GM23338 (cell line): ENCODE results near the gene RAB29. TPM values are rescaled to one million over a fixed set of nuclear protein-coding genes. Genes with fewer than 3 reads are reported as not detected.

Experiments used
- ATAC-seq: fragments of 200-7000 bp; cut with Tn5 transposase; 3 replicates; pipeline ENCODE4 v1.9.1; 2020
- DNase-seq: peaks from one replicate; pipeline ENCODE4 v3.0.0-alpha.2; 2015; ENCODE audit warnings: low spot score
- H2AFZ ChIP-seq: fragments of 200-600 bp; sonication (generic); 2 replicates; pipeline ENCODE4 v1.8.0; 2016; ENCODE audit warnings: antibody characterized with exemption, mild to moderate bottlenecking, moderate library complexity
- H3F3A ChIP-seq: fragments of 200-600 bp; sonication (generic); replicated peaks from 2 replicates; pipeline ENCODE4 v1.8.0; 2017; ENCODE audit warnings: antibody characterized with exemption, mixed run types, low read depth
- H3K27ac ChIP-seq: fragments of 200-600 bp; sonication (generic); 2 replicates; pipeline ENCODE4 v1.6.1; 2016; ENCODE audit warnings: low read depth
- H3K27me3 ChIP-seq: fragments of 200-600 bp; sonication (generic); 2 replicates; pipeline ENCODE4 v1.8.0; 2016; ENCODE audit warnings: mild to moderate bottlenecking, mixed run types, moderate library complexity; ENCODE audit not compliant: insufficient read depth
- H3K36me3 ChIP-seq: fragments of 200-600 bp; sonication (generic); 2 replicates; pipeline ENCODE4 v1.8.0; 2016; ENCODE audit warnings: mild to moderate bottlenecking; ENCODE audit not compliant: insufficient read depth
- H3K4me1 ChIP-seq: fragments of 200-600 bp; sonication (generic); 2 replicates; pipeline ENCODE4 v1.8.0; 2016; ENCODE audit warnings: mild to moderate bottlenecking, moderate library complexity; ENCODE audit not compliant: insufficient read depth
- H3K4me2 ChIP-seq: fragments of 200-600 bp; sonication (generic); 2 replicates; pipeline ENCODE4 v1.7.1; 2017; ENCODE audit warnings: mixed run types
- H3K4me3 ChIP-seq: fragments of 200-600 bp; sonication (generic); 2 replicates; pipeline ENCODE4 v1.6.1; 2016; ENCODE audit warnings: mixed run types
- H3K79me2 ChIP-seq: fragments of 200-600 bp; sonication (generic); replicated peaks from 2 replicates; pipeline ENCODE4 v1.8.0; 2017; ENCODE audit warnings: mild to moderate bottlenecking; ENCODE audit not compliant: insufficient read depth
- H3K9me2 ChIP-seq: fragments of 200-600 bp; sonication (generic); 2 replicates; pipeline ENCODE4 v1.8.0; 2017; ENCODE audit not compliant: insufficient read depth
- H4K20me1 ChIP-seq: fragments of 200-600 bp; sonication (generic); replicated peaks from 2 replicates; pipeline ENCODE4 v1.8.0; 2017; ENCODE audit warnings: mild to moderate bottlenecking; ENCODE audit not compliant: insufficient read depth
- H3K27ac Mint-ChIP-seq: 2 replicates; pipeline ENCODE4 v1.8.0; 2020; ENCODE audit warnings: inconsistent platforms, mild to moderate bottlenecking, moderate library complexity, mixed read lengths
- H3K27me3 Mint-ChIP-seq: 3 replicates; pipeline ENCODE4 v1.8.0; 2022; ENCODE audit warnings: low read depth, mild to moderate bottlenecking, moderate library complexity, mixed read lengths, inconsistent platforms; ENCODE audit not compliant: insufficient read depth, poor library complexity
- H3K36me3 Mint-ChIP-seq: 3 replicates; pipeline ENCODE4 v1.8.0; 2021; ENCODE audit warnings: low read depth, mild to moderate bottlenecking, inconsistent platforms, moderate library complexity, mixed read lengths
- H3K4me1 Mint-ChIP-seq: 3 replicates; pipeline ENCODE4 v1.8.0; 2020; ENCODE audit warnings: mild to moderate bottlenecking, inconsistent platforms, mixed read lengths
- H3K4me3 Mint-ChIP-seq: 3 replicates; pipeline ENCODE4 v1.8.0; 2021; ENCODE audit warnings: moderate library complexity, mild to moderate bottlenecking, inconsistent platforms, mixed read lengths
- H3K9me3 Mint-ChIP-seq: 3 replicates; pipeline ENCODE4 v1.8.0; 2020; ENCODE audit warnings: moderate library complexity, mild to moderate bottlenecking, inconsistent platforms, mixed read lengths
- EZH2 ChIP-seq: fragments of 200-600 bp; sonication (generic); IDR thresholded peaks from one replicate; pipeline ENCODE4 v1.8.0; 2017; ENCODE audit warnings: antibody characterized with exemption, mild to moderate bottlenecking, low read depth; ENCODE audit not compliant: unreplicated experiment
- EZH2phosphoT487 ChIP-seq: fragments of 200-600 bp; sonication (generic); IDR thresholded peaks from one replicate; pipeline ENCODE4 v1.8.1; 2018; ENCODE audit warnings: antibody characterized with exemption; ENCODE audit not compliant: unreplicated experiment
- JUNB ChIP-seq: IDR thresholded peaks from one replicate; pipeline ENCODE4 v1.6.1; 2016; ENCODE audit warnings: antibody characterized with exemption; ENCODE audit not compliant: unreplicated experiment
- REST ChIP-seq: IDR thresholded peaks from one replicate; pipeline ENCODE4 v1.6.1; 2018; ENCODE audit warnings: antibody characterized with exemption; ENCODE audit not compliant: unreplicated experiment
- ZNF331 ChIP-seq: fragments of 250-450 bp; sonication (Bioruptor Pico); IDR thresholded peaks from 2 replicates; pipeline ENCODE4 v1.5.0; 2020; ENCODE audit warnings: low read depth, mild to moderate bottlenecking, moderate library complexity
- polyA plus RNA-seq: library from polyadenylated mRNA; unstranded; fragments of >200 nt; fragmentation: Nextera tagmentation; extraction: Ambion mirVana; gene quantifications from 2 replicates; pipeline ENCODE4 v1.2.1, GENCODE V29; 2016
- total RNA-seq: library from RNA; depleted of rRNA; stranded (reverse); fragments of >200 nt; shearing (Covaris generic); gene quantifications from 2 replicates; pipeline ENCODE4 v1.2.3, GENCODE V29; 2014
- TF ChIP-seq, protein P1 (sequence below), 2 experiments: fragments of 200-600 bp in 1 of 2; sonication (generic) in 1 of 2; conservative IDR thresholded peaks; 2 replicates each; pipeline versions ENCODE4 v1.5.1 to v1.6.1; 2016 to 2017; ENCODE audit warnings: antibody characterized with exemption in 2 of 2, low read depth in 2 of 2, mild to moderate bottlenecking in 2 of 2, moderate library complexity in 1 of 2
- TF ChIP-seq, protein P2 (sequence below): fragments of 250-450 bp; sonication (Bioruptor Pico); IDR thresholded peaks from 2 replicates; pipeline ENCODE4 v1.5.0; 2020; ENCODE audit warnings: mild to moderate bottlenecking, moderate library complexity

RAB29 gene
- total and polyA plus RNA-seq, 2 experiments from 2014 or later, result 7.1 to 9.1 TPM

DNA sequence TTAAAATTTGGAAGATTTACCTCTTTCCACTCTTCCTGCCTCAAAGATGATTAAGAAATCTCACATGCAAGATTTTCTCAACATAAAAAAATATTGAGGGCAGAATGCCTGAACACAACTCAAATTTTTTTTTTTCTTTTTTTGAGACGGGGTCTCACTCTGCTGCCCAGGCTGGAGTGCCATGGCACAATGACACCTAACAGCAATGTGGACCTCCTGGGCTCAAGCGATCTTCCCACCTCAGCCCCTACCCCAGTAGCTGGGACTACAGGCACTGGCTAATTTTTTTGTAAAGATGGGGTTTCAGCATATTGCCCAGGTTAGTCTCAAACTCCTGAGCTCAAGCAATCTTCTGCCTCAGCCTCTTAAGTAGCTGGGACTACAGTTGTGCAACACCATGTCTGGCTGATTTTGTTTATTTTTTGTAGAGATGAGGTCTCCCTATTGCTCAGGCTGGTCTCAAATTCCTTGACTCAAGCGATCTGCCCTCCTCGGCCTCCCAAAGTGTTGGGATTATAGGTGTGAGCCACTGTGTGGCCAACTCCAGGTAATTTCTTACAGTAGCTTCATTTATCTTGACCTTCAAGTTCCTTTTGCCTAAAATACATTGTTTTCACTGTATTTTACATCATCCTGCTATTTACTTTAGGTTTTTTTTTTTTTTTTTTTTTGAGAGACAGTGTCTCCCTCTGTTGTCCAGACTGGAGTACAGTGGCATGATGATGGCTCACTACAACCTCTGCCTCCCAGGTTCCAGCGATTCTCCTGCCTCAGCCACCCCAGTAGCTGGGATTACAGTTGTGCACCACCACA, 35.7 kb downstream of the RAB29 start:
- H3K27ac ChIP-seq, result peak overlapping the region; percentile 77; the same call in 1 of the 2 replicates
- ATAC-seq (no peak), DNase-seq (no peak)
- Mint-ChIP-seq H3K4me3 (no peak overlapping the region), H3K36me3 (peaks cover 41% of the 10 kb centered on the region), H3K27me3 (peaks cover 6% of the 10 kb centered on the region), H3K4me1 (peaks cover 27% of the 10 kb centered on the region), H3K27ac (peak overlapping the region; percentile 82), H3K9me3 (no peaks in the 10 kb centered on the region)
- H3K36me3 ChIP-seq, result no peaks in the 10 kb centered on the region
- H3F3A ChIP-seq, result 0 out of 2 replicates have a peak, but pooled peaks cover 3% of the 10 kb centered on the region
- no peak for TF ChIP-seq ZNF331 (CRISPR knock-in tag)
- TF ChIP-seq EZH2, result no peak
- TF ChIP-seq JUNB, result no peak
- TF ChIP-seq REST, result no peak
- TF ChIP-seq EZH2phosphoT487, result no peak
- TF ChIP-seq, protein P1, sequence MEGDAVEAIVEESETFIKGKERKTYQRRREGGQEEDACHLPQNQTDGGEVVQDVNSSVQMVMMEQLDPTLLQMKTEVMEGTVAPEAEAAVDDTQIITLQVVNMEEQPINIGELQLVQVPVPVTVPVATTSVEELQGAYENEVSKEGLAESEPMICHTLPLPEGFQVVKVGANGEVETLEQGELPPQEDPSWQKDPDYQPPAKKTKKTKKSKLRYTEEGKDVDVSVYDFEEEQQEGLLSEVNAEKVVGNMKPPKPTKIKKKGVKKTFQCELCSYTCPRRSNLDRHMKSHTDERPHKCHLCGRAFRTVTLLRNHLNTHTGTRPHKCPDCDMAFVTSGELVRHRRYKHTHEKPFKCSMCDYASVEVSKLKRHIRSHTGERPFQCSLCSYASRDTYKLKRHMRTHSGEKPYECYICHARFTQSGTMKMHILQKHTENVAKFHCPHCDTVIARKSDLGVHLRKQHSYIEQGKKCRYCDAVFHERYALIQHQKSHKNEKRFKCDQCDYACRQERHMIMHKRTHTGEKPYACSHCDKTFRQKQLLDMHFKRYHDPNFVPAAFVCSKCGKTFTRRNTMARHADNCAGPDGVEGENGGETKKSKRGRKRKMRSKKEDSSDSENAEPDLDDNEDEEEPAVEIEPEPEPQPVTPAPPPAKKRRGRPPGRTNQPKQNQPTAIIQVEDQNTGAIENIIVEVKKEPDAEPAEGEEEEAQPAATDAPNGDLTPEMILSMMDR (conservative IDR thresholded peaks at IDR 0.05; ENCODE audit: low read depth in 2 of 2), result peak; percentile 14 to 23; a peak in 2 of 4 replicates
- H3K4me1 ChIP-seq, result peaks cover 26% of the 10 kb centered on the region
- H3K79me2 ChIP-seq, result peaks cover 100% of the 10 kb centered on the region
- no peak overlapping the region for H3K4me3 ChIP-seq
- no peak overlapping the region for H2AFZ ChIP-seq
- no peaks in the 10 kb centered on the region for H3K9me2 ChIP-seq
- peaks cover 81% of the 10 kb centered on the region for H4K20me1 ChIP-seq
- H3K4me2 ChIP-seq, result no peak overlapping the region
- H3K27me3 ChIP-seq, result no peaks in the 10 kb centered on the region

- ATAC-seq (no peak), DNase-seq (no peak)
- Histone ChIP-seq H3K4me1 (no peaks in the 10 kb centered on the region; the same call in 1 of the 2 replicates), H3K9me2 (no peaks in the 10 kb centered on the region), H3K4me2 (no peak overlapping the region), H3K79me2 (peaks cover 100% of the 10 kb centered on the region), H2AFZ (no peak overlapping the region), H4K20me1 (peaks cover 70% of the 10 kb centered on the region), H3K27ac (no peak overlapping the region), H3F3A (no peaks in the 10 kb centered on the region), H3K4me3 (no peak overlapping the region), H3K36me3 (no peaks in the 10 kb centered on the region), H3K27me3 (no peaks in the 10 kb centered on the region)
- H3K4me3 Mint-ChIP-seq, result no peak overlapping the region
- H3K36me3 Mint-ChIP-seq, result peaks cover 51% of the 10 kb centered on the region
- peaks cover 7% of the 10 kb centered on the region for H3K4me1 Mint-ChIP-seq
- H3K27ac Mint-ChIP-seq, result no peak overlapping the region
- no peaks in the 10 kb centered on the region for H3K9me3 Mint-ChIP-seq
- peaks cover 5% of the 10 kb centered on the region for H3K27me3 Mint-ChIP-seq
- TF ChIP-seq EZH2phosphoT487, result no peak
- TF ChIP-seq, protein P2, sequence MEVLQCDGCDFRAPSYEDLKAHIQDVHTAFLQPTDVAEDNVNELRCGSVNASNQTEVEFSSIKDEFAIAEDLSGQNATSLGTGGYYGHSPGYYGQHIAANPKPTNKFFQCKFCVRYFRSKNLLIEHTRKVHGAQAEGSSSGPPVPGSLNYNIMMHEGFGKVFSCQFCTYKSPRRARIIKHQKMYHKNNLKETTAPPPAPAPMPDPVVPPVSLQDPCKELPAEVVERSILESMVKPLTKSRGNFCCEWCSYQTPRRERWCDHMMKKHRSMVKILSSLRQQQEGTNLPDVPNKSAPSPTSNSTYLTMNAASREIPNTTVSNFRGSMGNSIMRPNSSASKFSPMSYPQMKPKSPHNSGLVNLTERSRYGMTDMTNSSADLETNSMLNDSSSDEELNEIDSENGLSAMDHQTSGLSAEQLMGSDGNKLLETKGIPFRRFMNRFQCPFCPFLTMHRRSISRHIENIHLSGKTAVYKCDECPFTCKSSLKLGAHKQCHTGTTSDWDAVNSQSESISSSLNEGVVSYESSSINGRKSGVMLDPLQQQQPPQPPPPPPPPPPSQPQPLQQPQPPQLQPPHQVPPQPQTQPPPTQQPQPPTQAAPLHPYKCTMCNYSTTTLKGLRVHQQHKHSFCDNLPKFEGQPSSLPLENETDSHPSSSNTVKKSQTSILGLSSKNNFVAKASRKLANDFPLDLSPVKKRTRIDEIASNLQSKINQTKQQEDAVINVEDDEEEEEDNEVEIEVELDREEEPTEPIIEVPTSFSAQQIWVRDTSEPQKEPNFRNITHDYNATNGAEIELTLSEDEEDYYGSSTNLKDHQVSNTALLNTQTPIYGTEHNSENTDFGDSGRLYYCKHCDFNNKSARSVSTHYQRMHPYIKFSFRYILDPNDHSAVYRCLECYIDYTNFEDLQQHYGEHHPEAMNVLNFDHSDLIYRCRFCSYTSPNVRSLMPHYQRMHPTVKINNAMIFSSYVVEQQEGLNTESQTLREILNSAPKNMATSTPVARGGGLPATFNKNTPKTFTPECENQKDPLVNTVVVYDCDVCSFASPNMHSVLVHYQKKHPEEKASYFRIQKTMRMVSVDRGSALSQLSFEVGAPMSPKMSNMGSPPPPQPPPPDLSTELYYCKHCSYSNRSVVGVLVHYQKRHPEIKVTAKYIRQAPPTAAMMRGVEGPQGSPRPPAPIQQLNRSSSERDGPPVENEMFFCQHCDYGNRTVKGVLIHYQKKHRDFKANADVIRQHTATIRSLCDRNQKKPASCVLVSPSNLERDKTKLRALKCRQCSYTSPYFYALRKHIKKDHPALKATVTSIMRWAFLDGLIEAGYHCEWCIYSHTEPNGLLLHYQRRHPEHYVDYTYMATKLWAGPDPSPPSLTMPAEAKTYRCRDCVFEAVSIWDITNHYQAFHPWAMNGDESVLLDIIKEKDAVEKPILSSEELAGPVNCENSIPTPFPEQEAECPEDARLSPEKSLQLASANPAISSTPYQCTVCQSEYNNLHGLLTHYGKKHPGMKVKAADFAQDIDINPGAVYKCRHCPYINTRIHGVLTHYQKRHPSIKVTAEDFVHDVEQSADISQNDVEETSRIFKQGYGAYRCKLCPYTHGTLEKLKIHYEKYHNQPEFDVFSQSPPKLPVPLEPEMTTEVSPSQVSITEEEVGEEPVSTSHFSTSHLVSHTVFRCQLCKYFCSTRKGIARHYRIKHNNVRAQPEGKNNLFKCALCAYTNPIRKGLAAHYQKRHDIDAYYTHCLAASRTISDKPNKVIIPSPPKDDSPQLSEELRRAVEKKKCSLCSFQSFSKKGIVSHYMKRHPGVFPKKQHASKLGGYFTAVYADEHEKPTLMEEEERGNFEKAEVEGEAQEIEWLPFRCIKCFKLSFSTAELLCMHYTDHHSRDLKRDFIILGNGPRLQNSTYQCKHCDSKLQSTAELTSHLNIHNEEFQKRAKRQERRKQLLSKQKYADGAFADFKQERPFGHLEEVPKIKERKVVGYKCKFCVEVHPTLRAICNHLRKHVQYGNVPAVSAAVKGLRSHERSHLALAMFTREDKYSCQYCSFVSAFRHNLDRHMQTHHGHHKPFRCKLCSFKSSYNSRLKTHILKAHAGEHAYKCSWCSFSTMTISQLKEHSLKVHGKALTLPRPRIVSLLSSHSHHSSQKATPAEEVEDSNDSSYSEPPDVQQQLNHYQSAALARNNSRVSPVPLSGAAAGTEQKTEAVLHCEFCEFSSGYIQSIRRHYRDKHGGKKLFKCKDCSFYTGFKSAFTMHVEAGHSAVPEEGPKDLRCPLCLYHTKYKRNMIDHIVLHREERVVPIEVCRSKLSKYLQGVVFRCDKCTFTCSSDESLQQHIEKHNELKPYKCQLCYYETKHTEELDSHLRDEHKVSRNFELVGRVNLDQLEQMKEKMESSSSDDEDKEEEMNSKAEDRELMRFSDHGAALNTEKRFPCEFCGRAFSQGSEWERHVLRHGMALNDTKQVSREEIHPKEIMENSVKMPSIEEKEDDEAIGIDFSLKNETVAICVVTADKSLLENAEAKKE (CRISPR knock-in tag), result no peak
These were observed 40.1 kb downstream of the RAB29 start for GRCh38 chr1:205735218-205735617.
